GM18505 (cell line): ENCODE results near the gene TUBA1B.
"Not testable (repeated sequence)": the region's sequence is repeated elsewhere in the genome, so short reads cannot be mapped to it uniquely, and the experiment has no call there.

ENCODE experiments used
- ATAC-seq: cut with Tn5 transposase; IDR thresholded peaks from one replicate; pipeline ENCODE4 v1.9.1; 2021; ENCODE audit not compliant: unreplicated experiment
- POLR2A ChIP-seq: IDR thresholded peaks from 4 replicates; pipeline ENCODE4 v1.6.1; 2011; ENCODE audit warnings: borderline replicate concordance; ENCODE audit not compliant: insufficient read depth, insufficient read length; ENCODE audit errors: extremely low read depth

Gene TUBA1B

GRCh38 chr12:49133014-49133413 is 1.8 kb upstream of the TUBA1B start:
- TF ChIP-seq POLR2A = no peak

GRCh38 chr12:49131894-49132461 is 783 bp upstream of the TUBA1B start:
- TF ChIP-seq POLR2A = no peak
- no peak for ATAC-seq

More at GRCh38 chr12:49133014-49133413, 1.8 kb upstream of the TUBA1B start:
- no peak for ATAC-seq

DNA sequence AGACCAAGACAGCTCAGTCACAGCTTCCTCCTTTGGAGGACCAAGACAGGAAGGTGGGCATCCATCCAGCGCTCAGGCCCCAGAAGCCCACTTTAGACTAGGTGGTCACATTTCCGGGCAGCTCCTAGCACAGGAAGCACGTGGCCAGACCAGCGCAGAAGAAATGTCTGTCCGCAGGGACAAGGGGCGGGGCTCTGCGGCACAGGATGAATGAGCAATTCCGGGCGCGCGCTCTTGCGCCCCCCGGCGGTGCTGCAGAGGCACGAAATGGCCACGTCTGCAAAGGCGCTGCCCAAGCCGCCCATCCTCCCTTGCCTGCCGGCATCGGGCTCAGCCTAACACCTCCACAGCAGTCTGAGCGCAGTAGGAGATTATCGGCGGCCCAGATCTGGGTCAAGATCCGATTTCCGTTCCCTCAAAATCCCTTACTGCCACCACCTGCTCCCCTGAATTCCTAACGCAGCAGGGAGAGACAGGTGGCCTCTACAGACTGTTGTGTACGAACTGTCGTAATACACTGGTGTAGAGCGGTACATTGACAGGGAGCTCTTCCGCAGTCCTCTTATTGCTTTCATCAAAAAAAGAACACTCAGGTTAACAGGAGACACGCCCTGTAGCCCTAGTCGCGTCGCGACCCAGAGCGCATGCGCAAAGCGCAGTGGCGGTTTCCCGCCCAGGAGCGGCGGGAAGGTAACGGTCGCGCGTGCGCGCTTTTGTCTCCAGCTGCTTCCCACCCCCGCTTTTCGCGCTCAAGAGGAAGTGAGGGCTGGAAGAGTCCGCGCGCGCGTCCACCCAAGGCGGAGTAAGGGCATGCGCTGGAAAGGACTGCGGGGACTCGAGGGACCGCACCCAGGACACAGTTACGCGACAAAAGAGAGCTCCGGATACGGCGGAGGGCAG is 794 bp downstream of the TUBA1B start:
- ATAC-seq = peak; percentile 56
- no peak for TF ChIP-seq POLR2A

GRCh38 chr12:49129332-49130150 is 1.7 kb downstream of the TUBA1B start:
- TF ChIP-seq POLR2A = no peak
- ATAC-seq = no peak

- not testable (repeated sequence) for ATAC-seq
Measured at GRCh38 chr12:49127971-49128370, 3.2 kb downstream of the TUBA1B start.

DNA sequence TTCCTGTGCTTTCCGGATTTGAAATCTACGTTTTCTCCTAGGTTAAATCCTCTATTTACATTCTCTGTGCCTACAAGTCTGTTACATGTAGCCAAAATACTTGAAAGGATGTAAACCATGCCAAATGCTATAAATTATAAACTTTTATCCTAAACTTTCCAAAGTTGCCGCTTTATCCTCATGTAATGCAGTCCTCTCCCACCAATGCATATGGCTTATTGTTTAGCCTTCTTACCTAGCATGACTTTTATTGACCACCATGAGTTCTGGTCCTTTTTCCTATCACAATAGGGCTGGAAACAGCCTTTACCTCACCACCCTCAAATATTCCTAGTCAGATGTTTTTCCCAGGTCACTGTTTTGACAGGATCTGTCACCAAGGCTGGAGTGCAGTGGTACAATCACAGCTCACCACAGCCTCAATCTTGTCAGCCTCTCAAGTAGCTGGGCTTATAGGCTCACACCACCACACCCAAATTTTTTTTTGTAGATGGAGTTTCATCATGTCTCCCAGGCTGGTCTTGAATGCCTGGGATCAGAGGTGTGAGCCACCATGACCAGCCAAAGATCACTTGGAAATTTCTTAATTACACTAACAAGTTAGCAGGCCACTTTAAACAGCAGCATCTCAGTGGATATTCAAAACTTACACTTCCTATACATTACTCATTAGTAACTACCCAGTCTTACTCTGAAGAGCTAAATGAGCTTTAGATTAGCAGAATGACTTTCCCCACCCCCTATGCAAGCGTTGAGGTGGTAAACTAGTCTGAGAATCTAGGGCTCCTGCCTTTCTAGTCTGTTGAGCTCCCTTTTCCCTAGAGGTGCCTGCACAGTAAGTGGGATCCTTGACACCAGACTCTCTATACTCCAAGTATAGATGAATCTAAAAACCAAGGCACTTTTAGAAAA is 4.1 kb downstream of the TUBA1B start:
- no peak for ATAC-seq
- TF ChIP-seq POLR2A = peak; percentile 45

GRCh38 chr12:49121047-49121696 is 10.0 kb downstream of the TUBA1B start:
- no peak for TF ChIP-seq POLR2A
- no peak for ATAC-seq

- ATAC-seq = no peak
- TF ChIP-seq POLR2A = no peak
Measured at GRCh38 chr12:49111206-49111605, 20.0 kb downstream of the TUBA1B start.

DNA sequence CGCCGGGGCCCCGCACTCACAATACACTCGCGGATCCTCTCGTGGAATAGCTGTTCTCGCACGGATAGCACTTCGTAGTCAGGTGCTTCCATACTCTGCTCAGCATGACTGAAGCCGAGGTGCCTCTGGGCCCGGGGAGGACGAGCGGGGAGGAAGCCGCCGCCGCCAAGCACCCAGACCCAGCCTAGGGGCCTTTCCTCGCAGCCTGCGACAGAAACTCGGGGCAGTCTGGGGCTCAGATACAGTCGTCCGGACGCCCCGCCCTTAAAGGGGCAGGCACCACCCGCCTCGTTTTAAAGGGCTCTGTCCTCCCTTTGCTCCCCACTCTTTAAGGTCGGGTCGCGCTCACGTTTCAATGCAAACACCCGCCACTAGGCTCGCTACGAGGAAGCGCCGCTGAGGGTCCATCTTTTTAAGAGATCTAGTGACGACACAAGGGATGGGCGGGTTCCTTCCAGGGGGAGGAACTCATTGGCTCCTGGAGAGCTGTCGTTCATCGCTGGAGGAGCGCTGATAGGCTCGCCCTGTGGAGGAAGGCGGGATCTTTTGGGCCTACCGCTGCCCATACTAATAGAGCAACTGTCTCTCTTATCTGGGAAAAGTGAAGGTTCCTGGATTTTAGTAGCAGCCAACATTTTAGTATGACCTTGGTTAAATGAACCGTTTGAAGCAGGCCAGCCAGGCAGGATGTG is 20.6 kb downstream of the TUBA1B start, which contains the start of gene LMBR1L:
LMBR1L (minus strand) TSS at position 384 of the 692 bp plus-strand sequence; CDS start at position 92, 292 bp downstream.
- TF ChIP-seq POLR2A = peak; percentile 78
- peak; percentile 96 for ATAC-seq

DNA sequence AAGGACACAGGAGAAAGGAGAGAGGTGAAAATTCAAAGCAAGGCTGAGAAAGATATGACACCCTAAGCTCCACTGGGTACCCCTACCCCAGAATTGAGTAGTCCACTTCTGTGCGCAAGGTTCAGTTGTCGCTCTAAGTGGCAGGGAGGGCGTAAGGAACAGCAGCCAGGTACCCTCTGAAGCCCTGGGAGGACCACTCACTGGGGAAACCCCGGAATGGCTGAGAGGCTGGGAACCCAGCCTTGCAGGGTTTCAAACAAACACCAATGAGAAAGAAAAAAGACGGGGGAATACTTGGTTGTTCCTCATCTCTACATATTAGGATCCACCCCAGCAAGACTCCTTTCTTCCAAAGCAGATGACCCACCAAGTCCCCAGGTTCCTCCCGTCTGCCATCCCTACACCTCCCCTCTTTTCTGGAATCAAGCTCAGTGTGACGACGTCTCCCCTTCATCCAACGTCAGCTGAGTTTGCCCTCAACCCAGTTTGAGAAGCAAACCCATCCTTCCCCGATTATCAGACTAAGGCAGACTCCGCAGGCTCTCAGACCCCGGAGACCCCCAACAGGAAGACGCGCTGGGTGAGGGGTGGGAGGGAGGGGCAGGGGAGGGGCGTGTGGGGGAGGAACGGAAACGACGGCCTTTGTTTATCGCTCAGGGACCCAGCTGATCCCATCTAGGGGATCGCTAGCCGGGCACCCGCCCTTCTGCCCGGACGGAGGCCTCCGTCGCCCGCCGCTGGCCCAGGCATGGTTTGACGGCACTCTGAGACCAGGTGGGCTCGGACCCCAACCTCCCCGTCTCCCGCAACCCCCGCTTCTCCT is 21.3 kb downstream of the TUBA1B start:
- ATAC-seq = no peak
- TF ChIP-seq POLR2A = no peak

DNA sequence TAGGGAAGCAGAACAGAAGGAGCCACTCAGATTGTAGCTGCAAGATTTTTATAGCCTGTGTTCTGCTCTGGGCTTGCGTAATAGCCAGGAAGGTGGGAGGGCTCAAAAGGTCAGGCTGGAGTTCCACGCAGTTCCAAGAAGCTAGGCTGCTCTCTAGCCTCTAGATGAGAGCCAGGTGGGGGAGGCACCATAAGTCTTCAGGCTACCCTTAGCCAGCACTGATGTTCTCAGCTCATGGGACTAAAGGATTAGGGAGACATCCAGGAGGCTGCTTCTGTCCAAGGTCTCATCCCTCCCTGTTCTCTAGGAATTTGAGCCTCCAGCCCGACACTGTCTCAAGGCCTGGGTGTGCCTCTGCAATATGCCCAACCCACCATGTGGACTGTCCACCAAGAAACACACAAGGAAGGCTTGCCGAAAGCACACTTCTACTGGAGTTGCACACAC is 22.2 kb downstream of the TUBA1B start:
- no peak for TF ChIP-seq POLR2A
- no peak for ATAC-seq

DNA sequence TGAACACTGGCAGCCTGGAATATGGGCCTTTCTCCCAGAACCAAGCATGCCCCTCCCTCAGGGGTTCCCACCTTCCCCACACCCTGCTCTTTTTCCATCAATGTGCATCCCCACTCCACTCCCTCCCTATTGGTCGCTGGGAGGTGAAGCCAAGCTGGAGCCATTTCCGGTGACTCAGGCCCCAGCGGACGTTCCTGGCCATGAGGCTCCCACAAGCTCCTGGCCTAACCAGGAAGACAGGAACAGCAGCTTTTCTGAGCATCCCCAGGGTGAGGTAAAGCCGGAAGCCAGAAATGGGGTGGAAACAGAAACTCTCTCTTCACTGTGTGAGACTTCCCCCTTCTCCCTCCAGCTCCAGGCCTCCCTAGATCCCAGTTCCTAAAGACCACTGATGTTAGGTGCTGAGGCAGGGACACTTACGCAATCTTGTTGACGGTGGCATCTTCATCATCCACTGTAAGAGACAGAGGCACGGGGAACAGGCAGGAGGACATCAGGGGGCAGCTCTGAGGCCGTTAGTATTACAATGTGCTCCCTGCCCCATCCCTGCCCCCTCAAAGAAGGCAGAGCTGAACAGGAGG is 25.6 kb downstream of the TUBA1B start:
- ATAC-seq = no peak
- TF ChIP-seq POLR2A = no peak
